ENCODE measurements around the gene CRTC3.
A peak's percentile ranks its signal among the peaks of the same experiment; 100 is the strongest.

CRTC3 gene

DNA sequence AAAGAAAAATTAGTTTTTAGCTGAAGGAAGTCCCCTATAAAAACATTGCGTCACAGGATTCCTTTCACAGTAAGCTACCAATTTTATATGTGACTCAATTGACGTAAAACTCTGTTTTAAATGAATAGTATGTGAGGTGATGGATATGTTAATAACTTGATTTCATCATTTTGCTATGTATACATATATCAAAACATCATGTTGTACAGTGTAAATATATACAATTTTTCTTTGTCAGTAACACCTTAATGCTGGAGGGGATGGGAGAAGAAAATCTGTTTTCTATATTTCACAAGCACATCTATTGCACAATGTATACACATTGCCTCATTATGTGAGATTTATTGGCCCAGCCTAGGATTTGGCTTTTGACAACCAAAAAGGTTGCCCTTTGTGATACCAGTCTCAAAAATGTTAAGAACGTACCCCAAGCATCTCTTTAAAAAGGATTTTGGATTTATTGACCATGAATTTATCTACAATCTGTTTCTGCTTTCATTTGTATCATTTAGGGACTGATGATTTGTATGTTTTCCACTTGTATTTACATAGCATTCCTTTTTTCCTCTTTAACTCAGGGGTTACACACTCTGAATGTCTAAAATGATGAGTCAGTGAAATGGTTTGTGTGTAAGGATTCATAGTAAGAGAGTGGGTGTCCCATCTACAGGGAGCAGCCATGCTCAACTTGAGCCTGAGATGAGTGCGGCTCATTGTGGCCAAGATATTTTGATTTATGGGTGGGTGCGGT, 62.6 kb downstream of the CRTC3 start:
- H4K12ac ChIP-seq (ENCODE audit: low read depth, low read length): no peak overlapping the region
- H3K23ac ChIP-seq (ENCODE audit: low read length): no peak overlapping the region
- no peak overlapping the region for H3K27ac ChIP-seq (ENCODE audit: low read depth, low read length)
- no peak overlapping the region for H3K4ac ChIP-seq (ENCODE audit: low read depth, low read length)
- H3K4me2 ChIP-seq (ENCODE audit: low read length): no peak overlapping the region
- no peak overlapping the region for H2BK120ac ChIP-seq (ENCODE audit: insufficient read depth, low read length, poor library complexity)
- H2AK5ac ChIP-seq (ENCODE audit: low read length): no peak overlapping the region
- no peaks in the 10 kb centered on the region for H3K9me3 ChIP-seq (ENCODE audit: insufficient read depth, low read depth, low read length)
- H3K18ac ChIP-seq (ENCODE audit: low read length): no peak overlapping the region
- H2BK5ac ChIP-seq (ENCODE audit: low read depth, low read length, poor library complexity): no peak overlapping the region
- no peak overlapping the region for H3K9ac ChIP-seq (ENCODE audit: low read length)
- no peaks in the 10 kb centered on the region for H3K79me2 ChIP-seq (ENCODE audit: control insufficient read depth, insufficient read depth, low read length, poor library complexity)
- H3K4me1 ChIP-seq (ENCODE audit: control insufficient read depth in 1 of 2, insufficient read depth in 2 of 2, low read length in 2 of 2): no peaks in the 10 kb centered on the region
- peak in 1 of 2 donors; percentile 9 for DNase-seq
- H4K91ac ChIP-seq (ENCODE audit: low read depth, low read length): no peak overlapping the region
- H2BK12ac ChIP-seq (ENCODE audit: low read length): no peak overlapping the region
- no peak overlapping the region for H2AFZ ChIP-seq (ENCODE audit: insufficient read depth, low read length, poor library complexity)
- no peaks in the 10 kb centered on the region for H3K27me3 ChIP-seq (ENCODE audit: insufficient read depth, low read length)
- no peaks in the 10 kb centered on the region for H3K79me1 ChIP-seq (ENCODE audit: low read length)
- no peak overlapping the region for H3K4me3 ChIP-seq (ENCODE audit: low read depth, low read length)
- WGBS (ENCODE audit: extremely low coverage, insufficient coverage, insufficient read length): no CpG with 5 or more reads among the region's 5 CpGs
- H3K14ac ChIP-seq (ENCODE audit: low read length): no peak overlapping the region
- H3K36me3 ChIP-seq (ENCODE audit: control insufficient read depth in 1 of 2, insufficient read depth in 2 of 2, low read length in 2 of 2): peaks cover 6 to 13% of the 10 kb centered on the region in 2 experiments
- H4K8ac ChIP-seq (ENCODE audit: low read depth, low read length): no peak overlapping the region

DNA sequence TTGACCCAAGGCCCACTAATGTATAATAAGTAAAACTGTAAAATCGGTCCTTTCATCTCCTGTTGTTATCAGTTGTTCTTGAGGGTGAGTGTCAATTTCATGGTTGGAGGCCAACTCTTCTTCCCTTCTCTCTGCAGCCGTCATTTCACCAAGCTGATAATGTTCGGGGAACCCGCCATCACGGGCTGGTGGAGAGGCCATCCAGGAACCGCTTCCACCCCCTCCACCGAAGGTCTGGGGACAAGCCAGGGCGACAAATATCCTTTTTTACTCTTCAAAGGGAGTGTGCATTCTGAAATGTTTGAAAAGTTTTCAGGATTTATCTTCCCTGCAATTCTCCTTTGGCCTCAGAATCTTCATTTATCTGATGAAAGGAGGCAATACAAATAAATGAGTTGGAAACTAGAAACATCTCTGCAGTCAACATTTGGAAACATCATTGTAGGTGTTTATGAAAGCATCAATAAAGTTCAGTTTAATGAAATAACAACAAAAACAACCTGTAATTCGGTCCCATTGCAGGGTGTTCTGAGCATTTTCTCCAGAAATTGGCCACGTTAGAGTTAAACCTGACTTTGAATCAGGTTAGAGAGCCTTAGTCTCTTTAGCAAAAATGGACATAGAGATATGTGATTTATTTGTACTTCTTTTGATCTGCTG, 63.9 kb downstream of the CRTC3 start:
- no peak overlapping the region for H3K14ac ChIP-seq (ENCODE audit: low read length)
- H2BK12ac ChIP-seq (ENCODE audit: low read length): no peak overlapping the region
- H4K91ac ChIP-seq (ENCODE audit: low read depth, low read length): no peak overlapping the region
- no peak overlapping the region for H3K4ac ChIP-seq (ENCODE audit: low read depth, low read length)
- no peak overlapping the region for H3K4me3 ChIP-seq (ENCODE audit: low read depth, low read length)
- H4K8ac ChIP-seq (ENCODE audit: low read depth, low read length): no peak overlapping the region
- no peak for DNase-seq
- H2BK5ac ChIP-seq (ENCODE audit: low read depth, low read length, poor library complexity): no peak overlapping the region
- no CpG with 5 or more reads among the region's 10 CpGs for WGBS (ENCODE audit: extremely low coverage, insufficient coverage, insufficient read length)
- H3K4me2 ChIP-seq (ENCODE audit: low read length): no peak overlapping the region
- no peaks in the 10 kb centered on the region for H3K27me3 ChIP-seq (ENCODE audit: insufficient read depth, low read length)
- peaks cover 0 to 2% of the 10 kb centered on the region in 2 experiments for H3K4me1 ChIP-seq (ENCODE audit: control insufficient read depth in 1 of 2, insufficient read depth in 2 of 2, low read length in 2 of 2)
- H3K23ac ChIP-seq (ENCODE audit: low read length): no peak overlapping the region
- H2AFZ ChIP-seq (ENCODE audit: insufficient read depth, low read length, poor library complexity): no peak overlapping the region
- no peaks in the 10 kb centered on the region for H3K9me3 ChIP-seq (ENCODE audit: insufficient read depth, low read depth, low read length)
- no peak overlapping the region for H3K18ac ChIP-seq (ENCODE audit: low read length)
- no peaks in the 10 kb centered on the region for H3K79me2 ChIP-seq (ENCODE audit: control insufficient read depth, insufficient read depth, low read length, poor library complexity)
- H4K12ac ChIP-seq (ENCODE audit: low read depth, low read length): no peak overlapping the region
- H2BK120ac ChIP-seq (ENCODE audit: insufficient read depth, low read length, poor library complexity): no peak overlapping the region
- no peaks in the 10 kb centered on the region for H3K79me1 ChIP-seq (ENCODE audit: low read length)
- H3K27ac ChIP-seq (ENCODE audit: low read depth, low read length): no peak overlapping the region
- no peak overlapping the region for H3K9ac ChIP-seq (ENCODE audit: low read length)
- no peak overlapping the region for H2AK5ac ChIP-seq (ENCODE audit: low read length)
- H3K36me3 ChIP-seq (ENCODE audit: control insufficient read depth in 1 of 2, insufficient read depth in 2 of 2, low read length in 2 of 2): peaks cover 4 to 10% of the 10 kb centered on the region in 2 experiments

DNA sequence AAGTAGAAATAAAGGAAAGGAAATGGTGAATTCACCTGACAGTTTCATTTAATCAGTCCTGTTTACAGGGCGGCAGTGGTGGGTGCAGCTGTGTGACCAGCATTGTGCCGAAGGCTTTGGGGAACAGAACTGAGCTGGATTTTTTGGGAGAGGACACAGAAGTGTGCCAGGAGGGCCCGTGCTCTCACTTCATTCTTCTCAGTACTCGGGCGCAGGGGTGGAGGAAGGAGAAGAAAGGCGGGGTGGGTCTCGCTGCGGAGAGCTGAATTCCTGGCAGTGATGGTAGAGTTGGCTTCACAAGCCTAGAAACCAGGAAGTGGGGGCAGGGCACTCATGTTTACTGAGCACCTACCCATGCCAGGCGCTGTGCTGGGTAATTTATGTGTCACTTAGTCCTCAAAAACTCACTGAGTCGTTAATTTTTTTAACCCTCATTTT, 64.6 kb downstream of the CRTC3 start:
- DNase-seq: no peak
- Histone ChIP-seq H3K79me1 (ENCODE audit: low read length) (no peaks in the 10 kb centered on the region), H3K9me3 (ENCODE audit: insufficient read depth, low read depth, low read length) (no peaks in the 10 kb centered on the region), H4K8ac (ENCODE audit: low read depth, low read length) (no peak overlapping the region), H2AK5ac (ENCODE audit: low read length) (no peak overlapping the region), H3K27ac (ENCODE audit: low read depth, low read length) (no peak overlapping the region), H3K9ac (ENCODE audit: low read length) (no peak overlapping the region), H2AFZ (ENCODE audit: insufficient read depth, low read length, poor library complexity) (no peak overlapping the region), H3K18ac (ENCODE audit: low read length) (no peak overlapping the region), H3K4me2 (ENCODE audit: low read length) (no peak overlapping the region), H4K91ac (ENCODE audit: low read depth, low read length) (no peak overlapping the region), H3K4me1 (ENCODE audit: control insufficient read depth in 1 of 2, insufficient read depth in 2 of 2, low read length in 2 of 2) (peaks cover 0 to 2% of the 10 kb centered on the region in 2 experiments), H2BK120ac (ENCODE audit: insufficient read depth, low read length, poor library complexity) (no peak overlapping the region), H3K14ac (ENCODE audit: low read length) (no peak overlapping the region), H3K79me2 (ENCODE audit: control insufficient read depth, insufficient read depth, low read length, poor library complexity) (no peaks in the 10 kb centered on the region), H4K12ac (ENCODE audit: low read depth, low read length) (no peak overlapping the region), H3K4me3 (ENCODE audit: low read depth, low read length) (no peak overlapping the region), H3K36me3 (ENCODE audit: control insufficient read depth in 1 of 2, insufficient read depth in 2 of 2, low read length in 2 of 2) (peaks cover 4 to 10% of the 10 kb centered on the region in 2 experiments), H3K23ac (ENCODE audit: low read length) (no peak overlapping the region), H3K4ac (ENCODE audit: low read depth, low read length) (no peak overlapping the region), H3K27me3 (ENCODE audit: insufficient read depth, low read length) (no peaks in the 10 kb centered on the region), H2BK5ac (ENCODE audit: low read depth, low read length, poor library complexity) (no peak overlapping the region), H2BK12ac (ENCODE audit: low read length) (no peak overlapping the region)
- WGBS (ENCODE audit: extremely low coverage, insufficient coverage, insufficient read length): no CpG with 5 or more reads among the region's 10 CpGs

DNA sequence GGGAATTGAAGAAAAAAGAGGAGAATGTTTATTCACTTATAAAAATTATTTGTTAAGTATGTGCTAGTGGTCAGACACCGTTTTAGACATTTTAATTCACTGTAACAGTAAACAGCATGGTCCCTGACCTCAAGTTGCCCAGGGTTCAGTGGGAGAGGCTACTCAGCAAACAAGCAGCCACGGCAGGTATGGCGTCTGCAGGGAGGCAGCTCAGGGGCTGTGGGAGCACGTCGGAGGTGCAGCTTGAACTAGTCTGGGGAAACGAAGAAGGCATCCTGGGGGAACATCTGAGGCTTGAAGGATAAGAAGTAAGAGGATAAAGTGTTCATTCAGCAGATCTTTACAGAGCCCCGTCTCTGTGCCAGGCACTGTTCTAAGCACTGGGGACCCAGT, 66.0 kb downstream of the CRTC3 start:
- Histone ChIP-seq H3K36me3 (ENCODE audit: control insufficient read depth in 1 of 2, insufficient read depth in 2 of 2, low read length in 2 of 2) (peaks cover 7 to 10% of the 10 kb centered on the region in 2 experiments), H2BK12ac (ENCODE audit: low read length) (no peak overlapping the region)

More for the DNA sequence above, 66.0 kb downstream of the CRTC3 start:
- Histone ChIP-seq H4K12ac (ENCODE audit: low read depth, low read length) (no peak overlapping the region), H3K18ac (ENCODE audit: low read length) (no peak overlapping the region), H2BK5ac (ENCODE audit: low read depth, low read length, poor library complexity) (no peak overlapping the region), H2BK120ac (ENCODE audit: insufficient read depth, low read length, poor library complexity) (no peak overlapping the region), H3K4me1 (ENCODE audit: control insufficient read depth in 1 of 2, insufficient read depth in 2 of 2, low read length in 2 of 2) (peaks cover 0 to 2% of the 10 kb centered on the region in 2 experiments), H3K27ac (ENCODE audit: low read depth, low read length) (no peak overlapping the region), H3K27me3 (ENCODE audit: insufficient read depth, low read length) (no peaks in the 10 kb centered on the region), H3K9ac (ENCODE audit: low read length) (no peak overlapping the region), H3K23ac (ENCODE audit: low read length) (no peak overlapping the region), H4K91ac (ENCODE audit: low read depth, low read length) (no peak overlapping the region), H3K4ac (ENCODE audit: low read depth, low read length) (no peak overlapping the region), H2AK5ac (ENCODE audit: low read length) (no peak overlapping the region), H2AFZ (ENCODE audit: insufficient read depth, low read length, poor library complexity) (no peak overlapping the region), H3K79me1 (ENCODE audit: low read length) (no peaks in the 10 kb centered on the region), H3K4me3 (ENCODE audit: low read depth, low read length) (no peak overlapping the region), H3K9me3 (ENCODE audit: insufficient read depth, low read depth, low read length) (no peaks in the 10 kb centered on the region), H3K14ac (ENCODE audit: low read length) (no peak overlapping the region), H3K79me2 (ENCODE audit: control insufficient read depth, insufficient read depth, low read length, poor library complexity) (no peaks in the 10 kb centered on the region), H3K4me2 (ENCODE audit: low read length) (no peak overlapping the region), H4K8ac (ENCODE audit: low read depth, low read length) (no peak overlapping the region)
- no peak for DNase-seq
- WGBS (ENCODE audit: extremely low coverage, insufficient coverage, insufficient read length): no CpG with 5 or more reads among the region's 7 CpGs
